Measurements from ENCODE around the gene TANGO6.

- TF ChIP-seq POLR2A (IDR thresholded peaks at IDR 0.05) (no peak), CTCF (IDR thresholded peaks at IDR 0.05) (no peak), EP300 (IDR thresholded peaks at IDR 0.05) (no peak)
These were observed 160.2 kb downstream of the TANGO6 start for GRCh38 chr16:69003500-69003899.

Data from ovary (tissue), 3 donors.